GM12874 (cell line): ENCODE measurements around the gene BPIFB1.

ENCODE experiments used
- TF ChIP-seq, protein P1 (sequence below): IDR thresholded peaks from 2 replicates; pipeline ENCODE4 v1.5.1; 2011; ENCODE audit warnings: low read depth, mild to moderate bottlenecking, control low read depth, low read length, moderate library complexity; ENCODE audit not compliant: insufficient read depth

Gene BPIFB1

GRCh38 chr20:33278700-33279099 lies 4.3 kb upstream of the BPIFB1 start:
- TF ChIP-seq, protein P1, sequence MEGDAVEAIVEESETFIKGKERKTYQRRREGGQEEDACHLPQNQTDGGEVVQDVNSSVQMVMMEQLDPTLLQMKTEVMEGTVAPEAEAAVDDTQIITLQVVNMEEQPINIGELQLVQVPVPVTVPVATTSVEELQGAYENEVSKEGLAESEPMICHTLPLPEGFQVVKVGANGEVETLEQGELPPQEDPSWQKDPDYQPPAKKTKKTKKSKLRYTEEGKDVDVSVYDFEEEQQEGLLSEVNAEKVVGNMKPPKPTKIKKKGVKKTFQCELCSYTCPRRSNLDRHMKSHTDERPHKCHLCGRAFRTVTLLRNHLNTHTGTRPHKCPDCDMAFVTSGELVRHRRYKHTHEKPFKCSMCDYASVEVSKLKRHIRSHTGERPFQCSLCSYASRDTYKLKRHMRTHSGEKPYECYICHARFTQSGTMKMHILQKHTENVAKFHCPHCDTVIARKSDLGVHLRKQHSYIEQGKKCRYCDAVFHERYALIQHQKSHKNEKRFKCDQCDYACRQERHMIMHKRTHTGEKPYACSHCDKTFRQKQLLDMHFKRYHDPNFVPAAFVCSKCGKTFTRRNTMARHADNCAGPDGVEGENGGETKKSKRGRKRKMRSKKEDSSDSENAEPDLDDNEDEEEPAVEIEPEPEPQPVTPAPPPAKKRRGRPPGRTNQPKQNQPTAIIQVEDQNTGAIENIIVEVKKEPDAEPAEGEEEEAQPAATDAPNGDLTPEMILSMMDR = no peak

DNA sequence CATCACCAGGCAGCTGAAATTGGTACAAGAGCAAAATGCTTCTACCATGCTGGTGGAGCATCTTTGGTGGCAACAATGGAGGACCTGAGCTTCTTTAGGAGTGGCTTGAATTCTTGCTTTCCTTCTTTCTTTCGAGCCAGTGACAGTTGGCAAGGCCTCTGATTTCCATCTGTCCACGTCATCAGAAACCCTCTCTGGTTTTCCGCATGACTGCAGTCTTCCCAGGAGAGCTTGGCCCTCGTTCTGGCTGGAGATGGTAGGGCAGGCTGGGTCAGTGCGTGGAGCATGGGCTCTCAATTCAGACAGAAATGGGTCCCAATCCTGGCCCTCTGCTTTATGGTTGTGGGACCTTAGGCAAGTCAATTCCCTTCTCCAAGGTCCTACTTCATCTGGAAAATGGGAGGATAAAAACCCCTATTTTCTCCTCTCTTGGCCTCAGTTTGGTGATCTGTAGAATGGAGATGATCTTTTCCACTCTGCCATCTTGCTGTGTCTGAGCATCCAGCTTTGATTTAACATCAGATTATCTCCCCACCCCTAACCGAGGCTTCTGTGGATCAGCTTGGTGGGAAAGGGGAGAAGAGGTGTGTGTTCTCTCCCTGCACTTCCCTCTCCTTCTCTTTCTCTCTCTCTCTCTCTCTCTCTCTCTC lies 3.6 kb upstream of the BPIFB1 start:
- TF ChIP-seq, protein P1 = no peak

DNA sequence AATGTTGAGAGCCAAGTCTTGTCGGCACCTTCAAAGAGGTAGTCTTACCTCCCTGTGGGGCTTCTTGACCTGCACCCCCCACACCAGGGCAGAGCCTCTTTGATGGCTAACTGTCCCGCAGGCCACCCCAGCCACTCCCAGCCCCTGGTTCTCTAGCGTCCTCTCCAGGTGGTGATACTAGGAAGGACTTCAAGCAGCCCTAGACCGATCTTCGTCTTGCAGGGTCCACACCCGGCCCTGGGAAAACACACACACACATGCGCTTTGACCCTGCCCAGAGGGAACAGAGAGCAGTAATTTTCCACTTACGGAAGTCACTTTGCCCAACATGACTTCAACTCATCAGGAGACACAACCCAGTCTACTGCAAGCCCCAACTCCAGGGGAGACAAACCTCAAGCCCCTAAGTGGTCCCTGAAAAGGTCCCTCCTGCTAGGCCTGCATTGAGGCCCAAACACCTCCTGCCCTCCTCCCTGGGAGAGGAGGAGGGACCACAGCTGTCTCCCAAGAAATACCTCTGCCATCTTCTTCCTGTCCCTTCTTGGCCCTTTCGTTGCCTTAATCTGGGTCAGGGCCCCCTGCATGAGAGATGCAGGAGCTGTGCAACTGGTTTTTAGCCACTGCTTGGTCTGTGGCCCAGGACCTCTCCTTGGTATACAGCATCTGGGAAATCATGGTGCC lies 2.9 kb upstream of the BPIFB1 start:
- TF ChIP-seq, protein P1 = no peak

GRCh38 chr20:33280775-33281174 lies 2.2 kb upstream of the BPIFB1 start:
- TF ChIP-seq, protein P1 = no peak

DNA sequence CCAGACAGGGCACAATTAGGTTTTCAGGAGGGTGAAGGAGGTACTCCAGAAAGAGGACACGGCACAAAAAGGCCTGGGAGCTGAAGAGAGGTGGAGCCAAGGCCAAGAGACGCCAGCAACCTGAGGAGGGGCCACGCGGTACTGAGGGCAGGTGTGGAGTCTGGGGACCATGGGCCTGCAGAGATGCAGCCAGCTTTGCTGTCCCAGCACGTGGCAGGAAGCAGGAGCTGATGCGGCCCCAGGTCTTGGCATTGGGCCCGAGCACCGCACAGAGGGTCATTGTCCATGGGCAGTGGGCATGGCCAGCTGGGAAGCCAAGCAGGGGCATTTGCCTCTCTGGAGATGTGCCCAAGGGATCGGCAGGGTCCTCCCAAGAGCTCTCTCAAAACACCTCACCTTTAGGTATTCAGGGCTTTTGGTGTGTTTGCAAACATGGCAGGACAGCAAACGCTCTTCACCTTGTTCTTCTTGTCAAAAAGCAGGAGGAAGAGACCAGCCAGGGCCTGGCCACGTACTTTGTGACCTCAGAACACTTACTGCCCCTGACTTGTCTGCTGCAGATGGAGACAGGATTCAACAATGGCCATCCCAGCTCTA lies 1.4 kb upstream of the BPIFB1 start:
- TF ChIP-seq, protein P1 = no peak

DNA sequence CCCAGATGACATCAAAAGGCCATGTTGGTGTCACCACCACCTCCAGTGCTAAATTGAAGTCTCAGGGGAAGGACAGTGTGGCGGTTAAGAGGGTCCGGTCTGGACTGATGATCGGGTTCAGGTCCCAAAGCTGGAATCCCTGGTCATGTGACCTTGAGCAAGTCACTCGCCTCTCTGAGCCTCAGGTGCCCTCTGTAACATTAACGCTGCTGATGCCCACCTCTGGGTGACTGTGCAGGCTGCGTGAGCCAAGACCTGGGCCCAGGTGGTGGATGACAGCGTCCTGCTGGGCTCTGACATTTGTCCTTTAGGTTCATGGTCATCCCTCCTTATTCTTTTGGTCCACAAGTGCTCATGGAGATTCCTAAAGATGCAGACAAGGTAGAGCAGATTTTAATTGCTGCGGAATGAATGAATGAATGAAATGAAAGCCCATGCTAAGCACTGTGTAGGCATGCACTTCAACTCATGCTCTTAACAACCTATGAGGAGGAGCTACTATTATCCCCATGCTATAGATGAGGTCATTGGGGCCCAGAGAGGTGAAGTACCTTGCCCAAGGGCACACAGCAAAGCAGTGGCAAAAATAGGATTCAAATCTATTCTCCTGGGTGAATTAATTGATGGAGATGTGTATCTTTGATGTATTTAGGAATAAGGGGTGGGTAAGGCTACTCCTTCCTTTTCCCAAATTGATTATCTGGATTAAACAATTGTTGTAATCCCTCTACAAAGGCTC lies 649 bp upstream of the BPIFB1 start:
- TF ChIP-seq, protein P1 = no peak

DNA sequence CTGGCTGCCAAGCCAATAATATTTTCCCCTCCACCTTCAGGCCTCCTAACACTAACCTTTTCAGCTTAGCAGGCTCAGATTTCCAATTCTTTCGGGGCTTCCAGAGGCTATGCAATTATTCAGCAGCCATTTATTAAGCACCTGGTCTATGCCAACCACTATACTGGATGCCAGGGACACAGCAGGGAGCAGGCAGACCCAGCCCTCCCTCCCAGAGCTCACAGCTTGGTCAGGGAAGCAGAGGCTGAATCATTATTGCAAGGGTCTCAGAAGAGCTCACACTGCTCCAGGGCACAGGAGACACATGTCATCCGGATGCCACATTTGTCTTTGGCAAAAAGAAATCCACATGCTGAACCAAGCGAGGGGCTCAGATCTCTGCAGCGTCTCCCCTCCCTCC lies 1.3 kb downstream of the BPIFB1 start:
- TF ChIP-seq, protein P1 = no peak
